Panc1 (cell line): Measurements from ENCODE around the gene RASGRP3. TPM values are rescaled to one million over a fixed set of nuclear protein-coding genes. Genes with fewer than 3 reads are reported as not detected.

Source experiments
- ATAC-seq: fragments of 200-7000 bp; cut with Tn5 transposase; 2 replicates; pipeline ENCODE4 v1.9.1; 2020; ENCODE audit warnings: mild to moderate bottlenecking, moderate library complexity
- BruUV-seq: library from RNA; stranded (reverse); fragments of 400-500 nt; replicated peaks from 2 replicates; lab custom pipeline; 2021; lab: Mats Ljungman, UMichigan
- CTCF ChIA-PET: fragments of 300-600 bp; sonication (Branson Sonifier 250); formaldehyde crosslinking; loops from one replicate; lab custom pipeline; 2022; ENCODE audit warnings: antibody characterized with exemption; lab: Charles Lee
- POLR2A ChIA-PET: fragments of 300-600 bp; sonication (Branson Sonifier 250); formaldehyde crosslinking; loops from one replicate; lab custom pipeline; 2022; ENCODE audit warnings: antibody characterized with exemption; lab: Charles Lee
- DNase-seq: peaks from one replicate; pipeline ENCODE4 v3.0.0-alpha.2; 2010; ENCODE audit warnings: low read depth, low spot score
- H3K27ac ChIP-seq: 2 replicates; pipeline ENCODE4 v1.5.1; 2011; ENCODE audit warnings: mild to moderate bottlenecking, low read length, inconsistent platforms
- H3K27me3 ChIP-seq: fragments of 200-500 bp; sonication (Bioruptor generic); 2 replicates; pipeline ENCODE4 v1.6.0; 2014; ENCODE audit warnings: low read length, inconsistent platforms; ENCODE audit not compliant: control insufficient read depth, insufficient read depth
- H3K36me3 ChIP-seq: fragments of 200-500 bp; sonication (Bioruptor generic); 2 replicates; pipeline ENCODE4 v1.5.1; 2014; ENCODE audit warnings: inconsistent platforms, mild to moderate bottlenecking, low read length, moderate library complexity; ENCODE audit not compliant: control insufficient read depth, insufficient read depth
- H3K4me1 ChIP-seq: 2 replicates; pipeline ENCODE4 v1.5.1; 2011; ENCODE audit warnings: inconsistent platforms, mild to moderate bottlenecking, low read length, moderate library complexity; ENCODE audit not compliant: control insufficient read depth, insufficient read depth
- H3K4me3 ChIP-seq, 2 experiments: 2 replicates each; pipeline ENCODE4 v1.5.1; 2011 to 2012; ENCODE audit warnings: low read depth in 2 of 2, low read length in 2 of 2, mild to moderate bottlenecking in 2 of 2, inconsistent platforms in 1 of 2, moderate library complexity in 1 of 2
- H3K9me3 ChIP-seq: fragments of 200-500 bp; sonication (Bioruptor generic); 2 replicates; pipeline ENCODE4 v1.5.1; 2014; ENCODE audit warnings: low read depth, mild to moderate bottlenecking, inconsistent platforms, low read length, moderate library complexity; ENCODE audit not compliant: control insufficient read depth, insufficient read depth
- POLR2AphosphoS5 ChIP-seq: IDR thresholded peaks from 2 replicates; pipeline ENCODE4 v1.6.1; 2012; ENCODE audit warnings: mild to moderate bottlenecking, low read depth, low read length, moderate library complexity
- SIN3A ChIP-seq: IDR thresholded peaks from 2 replicates; pipeline ENCODE4 v1.6.1; 2012; ENCODE audit warnings: low read depth, mild to moderate bottlenecking, low read length, moderate library complexity, borderline replicate concordance; ENCODE audit not compliant: insufficient read depth
- TCF7L2 ChIP-seq: IDR thresholded peaks from 2 replicates; pipeline ENCODE4 v1.6.1; 2011; ENCODE audit warnings: mild to moderate bottlenecking, low read depth, low read length, inconsistent platforms
- in situ Hi-C: cut with HindIII; loops from 2 replicates; pipeline ENCODE4 v1.10.0; 2016; ENCODE audit warnings: low sequenced_read_pairs, low pct_unique_long_range_greater_than_20kb
- intact Hi-C: fragments of 100-400 bp; cut with micrococcal nuclease; formaldehyde crosslinking; loops from one replicate; pipeline ENCODE4 v1.10.0; 2022; ENCODE audit not compliant: unreplicated experiment
- total RNA-seq: library from RNA; stranded (reverse); gene quantifications from one replicate; pipeline ENCODE4 v1.2.1, GENCODE V29; 2021; ENCODE audit not compliant: unreplicated experiment
- TF ChIP-seq, protein P1 (sequence below): fragments of 450-650 bp; IDR thresholded peaks from 2 replicates; pipeline ENCODE4 v1.5.1; 2017; ENCODE audit warnings: mild to moderate bottlenecking
- TF ChIP-seq, protein P2 (sequence below), 2 experiments: IDR thresholded peaks; 2 replicates each; pipeline ENCODE4 v1.6.1; 2011 to 2012; ENCODE audit warnings: low read depth in 2 of 2, control low read depth in 1 of 2, low read length in 1 of 2, mild to moderate bottlenecking in 1 of 2, moderate library complexity in 1 of 2; ENCODE audit not compliant: insufficient read depth in 1 of 2

Gene RASGRP3
- total RNA-seq, 1 experiment from 2014 or later = 2.6 TPM

DNA sequence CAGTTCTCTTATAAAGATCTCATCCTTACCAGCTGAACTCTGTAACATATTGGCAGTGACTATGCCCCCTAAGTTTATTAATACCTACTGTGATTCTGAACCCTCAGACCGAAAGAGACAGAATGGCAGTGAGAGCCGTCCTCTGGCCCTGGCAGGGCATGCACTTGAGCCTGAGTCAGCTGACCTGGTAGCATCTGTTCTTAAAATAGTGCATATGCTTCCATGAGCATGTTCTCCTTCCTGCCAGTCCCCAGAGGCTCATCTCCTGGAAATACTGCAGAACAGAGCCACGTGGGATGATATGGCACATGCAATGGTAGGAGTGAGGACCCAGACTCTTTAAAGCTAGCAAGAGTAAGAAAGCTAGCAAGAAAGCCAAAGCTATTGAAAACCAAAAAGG, 59.0 kb downstream of the RASGRP3 start:
- ChIA-PET CTCF (no interaction called here), POLR2A (no interaction called here)
- intact Hi-C loops = no loop called here

DNA sequence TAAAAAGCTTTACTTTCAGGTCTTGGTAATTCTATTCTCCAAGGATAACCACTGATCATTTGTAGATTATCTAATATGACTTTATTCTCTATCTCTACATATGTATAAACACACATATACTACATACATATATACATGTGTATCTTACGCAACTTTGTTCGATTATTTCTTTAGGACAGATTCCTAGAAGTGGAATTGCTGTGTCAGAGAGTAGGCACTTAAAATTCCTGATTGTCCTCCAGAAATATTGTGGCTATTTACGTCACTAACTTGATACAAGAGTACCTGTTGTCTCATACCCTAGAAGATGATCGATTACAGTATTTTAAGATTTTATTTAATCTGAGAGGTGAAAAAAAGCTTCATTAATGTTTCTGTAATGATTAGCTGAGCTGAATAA, 64.8 kb downstream of the RASGRP3 start:
- intact Hi-C loops (no loop called here), in situ Hi-C loops (no loop called here)
- no TSS peak for BruUV-seq
- no peak for TF ChIP-seq POLR2AphosphoS5
- TF ChIP-seq TCF7L2 = no peak
- TF ChIP-seq, protein P1, sequence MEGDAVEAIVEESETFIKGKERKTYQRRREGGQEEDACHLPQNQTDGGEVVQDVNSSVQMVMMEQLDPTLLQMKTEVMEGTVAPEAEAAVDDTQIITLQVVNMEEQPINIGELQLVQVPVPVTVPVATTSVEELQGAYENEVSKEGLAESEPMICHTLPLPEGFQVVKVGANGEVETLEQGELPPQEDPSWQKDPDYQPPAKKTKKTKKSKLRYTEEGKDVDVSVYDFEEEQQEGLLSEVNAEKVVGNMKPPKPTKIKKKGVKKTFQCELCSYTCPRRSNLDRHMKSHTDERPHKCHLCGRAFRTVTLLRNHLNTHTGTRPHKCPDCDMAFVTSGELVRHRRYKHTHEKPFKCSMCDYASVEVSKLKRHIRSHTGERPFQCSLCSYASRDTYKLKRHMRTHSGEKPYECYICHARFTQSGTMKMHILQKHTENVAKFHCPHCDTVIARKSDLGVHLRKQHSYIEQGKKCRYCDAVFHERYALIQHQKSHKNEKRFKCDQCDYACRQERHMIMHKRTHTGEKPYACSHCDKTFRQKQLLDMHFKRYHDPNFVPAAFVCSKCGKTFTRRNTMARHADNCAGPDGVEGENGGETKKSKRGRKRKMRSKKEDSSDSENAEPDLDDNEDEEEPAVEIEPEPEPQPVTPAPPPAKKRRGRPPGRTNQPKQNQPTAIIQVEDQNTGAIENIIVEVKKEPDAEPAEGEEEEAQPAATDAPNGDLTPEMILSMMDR = no peak
- ATAC-seq (no peak), DNase-seq (no peak)
- Histone ChIP-seq H3K9me3 (no peaks in the 10 kb centered on the region), H3K27me3 (no peaks in the 10 kb centered on the region; the same call in none of the 2 replicates), H3K27ac (no peak overlapping the region), H3K36me3 (no peaks in the 10 kb centered on the region), H3K4me1 (no peaks in the 10 kb centered on the region), H3K4me3 (no peak overlapping the region)
- CTCF ChIA-PET = no interaction called here
- POLR2A ChIA-PET = no interaction called here

More for the DNA sequence above, 59.0 kb downstream of the RASGRP3 start:
- Histone ChIP-seq H3K4me3 (no peak overlapping the region), H3K4me1 (no peaks in the 10 kb centered on the region), H3K36me3 (no peaks in the 10 kb centered on the region), H3K27ac (no peak overlapping the region), H3K9me3 (no peaks in the 10 kb centered on the region), H3K27me3 (no peaks in the 10 kb centered on the region; the same call in 1 of the 2 replicates)
- in situ Hi-C loops = no loop called here
- no peak for TF ChIP-seq TCF7L2
- TF ChIP-seq, protein P1 = no peak
- DNase-seq (no peak), ATAC-seq (no peak)
- BruUV-seq = no TSS peak

DNA sequence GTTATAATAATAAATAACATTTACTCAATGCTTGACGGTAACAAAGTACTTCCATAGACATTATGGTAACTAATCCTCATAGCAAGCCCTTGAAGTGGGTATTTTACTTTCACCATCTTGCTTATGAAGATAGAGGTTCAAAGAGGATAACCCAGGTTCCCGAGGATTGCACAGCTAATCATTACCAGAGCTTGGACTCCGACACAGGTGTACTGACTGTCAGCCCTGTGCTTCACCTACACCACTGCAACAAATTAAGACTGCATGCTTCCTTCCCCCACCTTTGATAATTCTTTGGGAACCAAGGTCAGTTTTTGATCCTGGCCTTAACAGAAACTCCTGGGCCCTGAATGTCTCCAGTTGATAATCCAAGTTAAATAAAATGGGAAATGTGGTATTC, 73.8 kb downstream of the RASGRP3 start:
- in situ Hi-C loops = no loop called here
- Histone ChIP-seq H3K4me3 (no peak overlapping the region), H3K27me3 (no peaks in the 10 kb centered on the region), H3K27ac (no peak overlapping the region), H3K36me3 (no peaks in the 10 kb centered on the region), H3K9me3 (no peaks in the 10 kb centered on the region), H3K4me1 (no peaks in the 10 kb centered on the region)
- CTCF ChIA-PET = no interaction called here
- POLR2A ChIA-PET = no interaction called here
- no TSS peak for BruUV-seq
- intact Hi-C loops = loop anchor here (5.0 kb wide), 1 partner anchor 843 kb away; no protein-coding TSS in a partner anchor
- DNase-seq (no peak), ATAC-seq (no peak)
- TF ChIP-seq SIN3A (no peak), TCF7L2 (no peak), POLR2AphosphoS5 (no peak)
- TF ChIP-seq, protein P2, sequence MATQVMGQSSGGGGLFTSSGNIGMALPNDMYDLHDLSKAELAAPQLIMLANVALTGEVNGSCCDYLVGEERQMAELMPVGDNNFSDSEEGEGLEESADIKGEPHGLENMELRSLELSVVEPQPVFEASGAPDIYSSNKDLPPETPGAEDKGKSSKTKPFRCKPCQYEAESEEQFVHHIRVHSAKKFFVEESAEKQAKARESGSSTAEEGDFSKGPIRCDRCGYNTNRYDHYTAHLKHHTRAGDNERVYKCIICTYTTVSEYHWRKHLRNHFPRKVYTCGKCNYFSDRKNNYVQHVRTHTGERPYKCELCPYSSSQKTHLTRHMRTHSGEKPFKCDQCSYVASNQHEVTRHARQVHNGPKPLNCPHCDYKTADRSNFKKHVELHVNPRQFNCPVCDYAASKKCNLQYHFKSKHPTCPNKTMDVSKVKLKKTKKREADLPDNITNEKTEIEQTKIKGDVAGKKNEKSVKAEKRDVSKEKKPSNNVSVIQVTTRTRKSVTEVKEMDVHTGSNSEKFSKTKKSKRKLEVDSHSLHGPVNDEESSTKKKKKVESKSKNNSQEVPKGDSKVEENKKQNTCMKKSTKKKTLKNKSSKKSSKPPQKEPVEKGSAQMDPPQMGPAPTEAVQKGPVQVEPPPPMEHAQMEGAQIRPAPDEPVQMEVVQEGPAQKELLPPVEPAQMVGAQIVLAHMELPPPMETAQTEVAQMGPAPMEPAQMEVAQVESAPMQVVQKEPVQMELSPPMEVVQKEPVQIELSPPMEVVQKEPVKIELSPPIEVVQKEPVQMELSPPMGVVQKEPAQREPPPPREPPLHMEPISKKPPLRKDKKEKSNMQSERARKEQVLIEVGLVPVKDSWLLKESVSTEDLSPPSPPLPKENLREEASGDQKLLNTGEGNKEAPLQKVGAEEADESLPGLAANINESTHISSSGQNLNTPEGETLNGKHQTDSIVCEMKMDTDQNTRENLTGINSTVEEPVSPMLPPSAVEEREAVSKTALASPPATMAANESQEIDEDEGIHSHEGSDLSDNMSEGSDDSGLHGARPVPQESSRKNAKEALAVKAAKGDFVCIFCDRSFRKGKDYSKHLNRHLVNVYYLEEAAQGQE (IDR thresholded peaks at IDR 0.05; ENCODE audit: insufficient read depth in 1 of 2, low read depth in 2 of 2, low read length in 1 of 2) = no peak
- TF ChIP-seq, protein P1 = no peak
